NCI-H1694 (cell line): ENCODE results near the gene TNF.
"Not testable (repeated sequence)": the region's sequence is repeated elsewhere in the genome, so short reads cannot be mapped to it uniquely, and the experiment has no call there.

ENCODE experiments used
- DNase-seq: peaks from one replicate; lab custom pipeline; 2025; lab: John Stamatoyannopoulos, UW

TNF gene

DNA sequence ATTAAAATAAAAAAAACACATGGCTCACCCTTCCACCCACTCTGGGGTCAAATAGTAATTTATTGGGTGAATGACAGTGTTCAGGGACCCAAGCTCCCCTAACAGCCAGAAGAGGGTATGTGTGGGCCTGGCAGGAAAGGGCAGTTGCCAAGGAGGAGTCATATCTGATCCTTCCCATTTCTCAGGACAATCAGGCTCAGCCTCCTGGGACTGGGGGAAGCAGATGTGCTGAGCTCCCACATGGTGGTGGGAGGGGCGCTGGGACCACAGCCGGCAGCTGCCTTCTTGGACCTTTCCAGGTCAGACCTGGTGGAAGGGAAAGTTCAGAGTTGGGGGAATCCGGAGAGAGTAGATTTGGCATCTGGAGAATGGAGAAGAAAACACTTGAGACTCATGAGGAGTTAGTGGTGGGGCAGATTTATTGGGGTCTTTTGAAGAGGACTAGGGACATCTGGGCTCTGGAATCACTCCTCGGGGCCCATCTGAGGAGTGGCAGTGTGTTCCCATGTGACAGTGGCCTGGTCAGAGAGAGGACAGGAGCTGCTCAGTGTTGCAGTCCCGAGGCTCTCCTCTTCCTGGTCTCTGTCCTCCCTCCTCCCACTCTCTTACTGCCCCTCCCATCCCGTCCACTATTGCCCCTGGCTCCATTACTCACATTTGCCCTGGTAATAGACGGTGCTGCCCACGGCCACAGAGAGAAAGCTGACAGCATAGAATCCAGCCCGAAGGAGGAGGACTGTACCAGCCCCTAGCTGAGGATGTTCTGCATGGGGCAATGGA is 13.7 kb downstream of the TNF start:
- no peak for DNase-seq

DNA sequence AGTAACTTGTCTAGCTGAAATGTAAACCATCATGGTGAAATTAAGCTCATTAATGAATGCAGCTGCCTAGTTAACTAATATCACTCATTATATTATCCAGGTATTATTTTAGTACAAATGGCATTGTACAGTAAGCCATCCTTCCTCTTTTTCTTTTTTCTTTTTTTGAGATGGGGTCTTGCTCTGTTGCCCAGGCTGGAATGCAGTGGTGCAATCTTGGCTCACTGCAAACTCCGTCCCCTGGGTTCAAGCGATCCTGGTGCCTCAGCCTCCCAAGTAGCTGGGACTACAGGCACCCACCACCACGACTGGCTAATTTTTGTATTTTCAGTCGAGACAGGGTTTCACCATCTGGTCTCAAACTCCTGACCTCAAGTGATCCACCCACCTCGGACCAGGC is 15.3 kb downstream of the TNF start:
- not testable (repeated sequence) for DNase-seq

DNA sequence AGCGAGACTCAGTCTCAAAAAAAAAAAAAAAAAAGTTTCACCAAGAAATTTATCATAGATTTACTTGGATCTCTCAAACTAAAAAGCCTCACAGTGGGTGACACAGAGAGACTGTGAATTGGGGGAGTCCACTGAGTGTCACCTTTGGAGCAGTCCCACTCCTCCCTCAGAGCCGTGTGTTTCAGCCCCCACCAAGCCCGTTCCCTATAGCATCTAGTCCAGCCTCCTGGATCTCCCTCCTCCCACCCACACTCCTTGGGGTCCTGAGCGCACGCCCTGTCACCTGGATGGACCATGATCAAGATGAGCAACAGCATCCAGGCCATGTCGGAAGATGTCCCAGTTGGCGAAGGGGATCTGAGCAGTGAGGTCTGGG is 17.0 kb downstream of the TNF start:
- DNase-seq: no peak

DNA sequence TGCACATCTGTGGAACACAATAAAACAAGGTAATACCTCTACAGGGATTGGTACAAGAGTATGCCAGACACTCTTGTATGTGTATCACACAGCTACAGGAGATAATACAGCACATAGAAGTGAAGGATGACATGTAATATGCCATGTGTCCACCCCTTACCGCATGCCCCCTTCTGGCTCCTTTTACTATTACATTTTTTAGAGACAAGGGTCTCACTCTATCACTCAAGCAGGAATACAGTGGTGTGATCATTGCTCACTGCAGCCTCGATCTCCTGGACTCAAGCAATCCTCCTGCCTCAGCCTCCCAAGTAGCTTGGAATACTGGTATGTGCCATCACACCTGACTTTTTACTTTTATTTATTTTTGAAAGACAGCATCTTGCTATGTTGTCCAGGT is 21.6 kb downstream of the TNF start:
- DNase-seq: peak; percentile 49

DNA sequence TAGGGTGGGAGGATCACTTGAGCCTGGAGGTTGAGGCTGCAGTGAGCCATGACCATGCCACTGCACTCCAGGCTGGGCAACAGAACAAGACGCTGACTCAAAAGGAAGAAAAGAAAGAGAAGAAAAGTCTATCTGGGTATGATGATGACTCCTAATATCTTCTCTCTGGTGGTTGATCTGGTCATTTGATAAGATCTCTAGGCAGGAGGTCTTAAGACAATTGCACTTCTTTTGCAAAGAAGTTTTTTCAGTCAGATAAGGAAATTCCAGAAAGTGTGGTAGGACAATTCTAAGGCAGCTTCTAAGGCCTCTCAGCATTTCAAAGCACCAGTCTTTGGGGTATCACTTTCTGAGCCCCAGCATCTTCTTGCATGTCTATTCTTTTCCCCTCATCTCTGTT is 32.0 kb downstream of the TNF start:
- no peak for DNase-seq

DNA sequence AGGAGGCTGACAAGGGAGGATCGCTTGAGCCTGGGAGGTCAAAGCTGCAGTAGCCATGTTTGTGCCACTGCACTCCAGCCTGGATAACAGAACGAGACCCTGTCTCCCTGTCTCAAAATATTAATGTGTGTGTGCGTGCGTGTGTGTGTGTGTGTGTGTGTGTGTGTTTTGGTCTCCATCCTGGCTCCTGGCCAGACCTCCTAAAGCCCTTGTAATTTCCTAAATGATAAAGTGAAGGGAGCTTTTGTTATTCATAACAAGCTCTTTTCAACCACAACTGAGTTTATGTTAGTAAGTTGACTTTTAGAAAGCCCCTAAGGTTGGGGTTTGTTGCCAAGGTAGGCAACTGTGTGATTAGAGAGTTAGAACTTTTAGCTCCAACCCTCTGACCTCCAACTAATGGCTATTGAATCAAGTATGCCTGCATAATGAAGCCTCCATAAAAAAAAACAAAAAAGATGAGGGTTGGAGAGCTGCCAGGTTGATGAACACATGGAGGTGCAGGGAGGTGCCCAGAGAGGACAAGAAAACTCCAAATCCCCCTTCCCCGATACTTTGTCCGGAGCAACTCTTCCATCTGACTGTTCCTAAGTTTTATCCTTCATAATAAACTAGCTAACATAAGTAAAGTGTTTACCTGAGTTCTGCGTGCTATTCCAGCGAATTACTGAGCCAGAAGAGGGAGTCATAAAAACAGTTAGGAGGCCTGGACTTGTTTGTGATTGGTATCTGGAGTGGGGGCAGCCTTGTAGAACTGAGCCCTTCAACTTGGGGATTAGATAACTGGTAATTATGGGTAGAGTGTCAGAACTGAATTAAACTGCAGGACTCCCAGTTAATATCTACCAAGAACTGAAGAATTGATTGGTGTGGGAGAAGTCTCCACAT is 34.4 kb downstream of the TNF start:
- DNase-seq: no peak

DNA sequence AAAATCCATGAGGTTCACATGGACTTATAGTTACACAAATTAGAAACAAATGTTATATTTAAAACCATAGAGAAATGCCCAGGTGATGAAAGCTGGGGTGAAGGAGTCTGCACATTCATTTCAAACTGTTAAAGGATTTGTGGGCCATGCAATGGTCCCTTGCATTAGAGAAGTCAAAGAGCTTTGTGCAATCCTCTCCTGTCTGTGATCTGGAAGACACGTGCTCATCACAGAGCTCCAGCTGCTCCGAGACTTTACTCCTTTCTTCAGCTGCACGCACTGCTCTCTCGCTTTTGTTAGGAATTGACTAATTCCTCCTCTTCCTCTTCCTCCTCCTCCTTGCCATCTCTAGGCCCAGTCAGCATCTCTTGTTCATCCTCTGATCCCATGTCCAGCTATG is 35.6 kb downstream of the TNF start:
- DNase-seq: no peak

DNA sequence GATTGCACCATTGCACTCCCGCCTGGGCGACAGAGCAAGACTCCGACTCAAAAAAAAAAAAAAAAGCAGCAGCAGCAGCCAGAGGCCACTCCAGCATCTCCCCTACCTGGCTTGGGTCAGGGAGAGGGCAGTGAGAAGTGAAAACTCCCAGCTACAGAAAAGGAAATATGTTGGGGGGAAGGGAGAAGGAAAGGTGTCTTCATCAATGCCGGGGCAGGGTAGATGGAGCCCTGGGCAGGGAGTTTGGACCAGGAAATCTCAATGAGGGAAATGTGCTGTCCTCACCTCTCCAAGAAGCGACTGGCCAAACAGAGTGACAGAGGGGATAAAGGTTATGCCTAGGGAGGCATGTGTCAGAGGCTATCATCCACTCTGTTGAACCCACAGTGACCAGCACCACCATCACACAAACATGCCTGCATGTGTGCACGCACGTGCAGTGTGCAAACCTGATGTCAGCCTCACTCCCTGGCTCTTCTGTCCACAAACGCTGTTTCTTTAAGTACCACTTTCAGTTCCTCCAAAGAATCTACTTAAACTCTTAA is 38.8 kb downstream of the TNF start:
- no peak for DNase-seq

DNA sequence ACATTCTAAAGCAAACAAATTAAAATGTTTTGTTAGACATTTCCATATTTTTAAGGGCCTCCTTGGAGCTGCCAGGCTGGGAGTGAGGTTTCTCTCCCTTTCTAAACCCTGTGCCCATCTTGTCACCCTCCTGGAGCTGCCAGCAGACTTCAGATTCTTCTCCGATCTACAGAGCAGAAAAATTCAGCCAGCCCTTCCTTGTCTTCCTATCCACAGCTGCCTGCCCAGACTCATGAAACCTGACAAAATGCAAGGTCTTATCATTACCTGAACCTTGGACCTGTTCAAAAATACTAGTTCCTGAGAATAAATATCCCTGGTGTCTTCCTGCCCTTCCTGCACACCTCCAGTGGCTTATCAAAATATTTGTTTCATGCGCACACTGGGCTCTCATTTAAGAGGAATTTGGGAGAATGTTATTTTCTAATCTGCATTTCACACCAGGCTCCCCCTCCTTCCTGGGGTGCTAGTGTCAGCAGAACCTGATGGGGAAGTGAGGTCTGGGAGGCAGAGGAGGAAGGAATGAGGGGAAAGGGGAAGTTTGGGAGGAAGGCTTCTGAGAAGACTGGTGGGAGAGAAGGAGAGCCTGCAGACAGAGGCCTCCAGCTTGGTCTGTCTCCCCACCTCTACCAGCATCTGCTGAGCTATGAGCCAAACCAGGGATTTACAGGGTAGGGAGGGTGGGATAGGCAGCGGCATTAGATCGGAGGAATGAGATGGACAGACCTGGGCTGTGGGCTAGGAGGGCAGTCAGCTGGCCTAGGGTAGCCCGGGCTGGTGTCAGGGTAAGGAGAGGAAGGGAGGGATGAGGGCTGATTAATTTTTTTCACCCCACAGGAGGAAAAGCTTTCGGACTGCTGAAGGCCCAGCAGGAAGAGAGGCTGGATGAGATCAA is 39.6 kb downstream of the TNF start, which contains the start of gene AIF1:
Gene AIF1, plus strand, starts transcription at position 551 of the 895 bp plus-strand sequence. Its CDS starts 96 bp downstream, at position 647.
- DNase-seq: no peak

DNA sequence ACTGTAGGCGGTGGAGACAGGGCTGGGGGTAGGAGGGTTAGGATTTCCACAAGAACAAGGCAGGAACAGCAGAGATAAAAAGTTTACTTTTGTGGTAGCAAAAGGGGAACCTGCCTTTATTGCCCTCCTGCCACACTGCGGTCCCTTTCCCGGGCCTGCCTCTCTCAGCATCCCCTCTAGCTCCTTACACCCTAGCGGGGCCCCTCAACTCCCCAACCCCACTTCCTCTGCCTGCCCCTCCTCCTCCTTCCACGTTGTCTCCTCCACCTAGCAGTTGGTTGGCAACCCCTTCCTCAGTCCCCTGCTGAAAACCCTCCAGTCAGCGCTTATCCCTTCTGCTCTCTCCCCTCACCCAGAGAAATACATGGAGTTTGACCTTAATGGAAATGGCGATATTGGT is 40.4 kb downstream of the TNF start:
- no peak for DNase-seq

DNA sequence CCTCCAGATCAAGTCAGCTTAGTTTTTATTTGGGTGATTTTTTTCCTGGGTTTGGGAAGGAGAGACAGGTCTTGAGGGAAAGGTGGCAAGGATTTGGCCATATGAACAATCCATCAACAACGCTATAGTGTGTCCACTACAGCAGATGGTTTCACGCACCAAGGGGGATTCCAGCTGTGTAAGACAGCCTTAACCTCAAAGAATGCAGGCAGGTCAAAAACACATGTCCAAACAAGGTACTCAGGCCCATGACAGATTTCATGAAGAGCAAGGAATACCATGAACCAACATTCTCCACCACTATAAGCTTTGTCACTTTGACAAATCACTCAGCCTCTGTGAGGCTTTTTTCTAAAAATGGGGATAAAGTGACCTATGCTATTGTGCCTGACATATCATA is 41.6 kb downstream of the TNF start:
- no peak for DNase-seq

DNA sequence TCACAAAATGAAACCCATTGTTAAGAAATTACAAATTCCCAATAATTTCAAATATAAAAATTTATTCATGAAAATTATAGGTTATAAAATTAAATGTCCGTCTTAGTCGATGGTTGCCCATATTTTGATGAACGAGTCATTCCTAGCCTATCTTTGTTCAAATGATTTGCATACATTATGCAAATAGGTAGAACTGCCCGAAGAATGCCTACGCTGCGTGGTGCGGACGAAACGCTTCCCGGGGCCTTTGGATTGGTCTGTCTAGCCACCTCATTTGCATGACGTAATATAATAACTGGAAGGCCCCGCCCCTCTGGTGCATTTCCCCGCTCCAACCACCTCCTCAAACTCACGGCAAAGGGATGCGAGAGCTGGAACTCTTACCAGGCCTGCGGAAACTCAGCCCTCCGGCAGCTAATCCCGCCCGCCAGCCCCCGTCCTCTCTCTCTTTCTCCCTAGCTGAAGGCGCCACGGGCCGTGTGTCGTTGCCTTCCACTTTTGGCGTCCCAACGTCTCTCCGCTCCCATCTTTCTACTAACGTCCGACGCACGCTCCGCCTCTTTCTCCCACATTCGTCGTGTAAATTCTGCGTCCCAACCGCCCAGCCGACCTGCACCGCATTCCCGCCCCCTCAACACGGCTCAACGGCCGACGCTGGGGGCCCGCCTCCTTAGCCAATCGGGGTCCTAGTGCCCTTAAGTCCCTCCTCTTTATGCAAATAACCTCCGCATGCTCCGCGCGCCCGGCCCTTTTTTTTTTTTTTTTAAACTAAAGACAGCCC is 44.6 kb downstream of the TNF start:
- DNase-seq: peak; percentile 95

DNA sequence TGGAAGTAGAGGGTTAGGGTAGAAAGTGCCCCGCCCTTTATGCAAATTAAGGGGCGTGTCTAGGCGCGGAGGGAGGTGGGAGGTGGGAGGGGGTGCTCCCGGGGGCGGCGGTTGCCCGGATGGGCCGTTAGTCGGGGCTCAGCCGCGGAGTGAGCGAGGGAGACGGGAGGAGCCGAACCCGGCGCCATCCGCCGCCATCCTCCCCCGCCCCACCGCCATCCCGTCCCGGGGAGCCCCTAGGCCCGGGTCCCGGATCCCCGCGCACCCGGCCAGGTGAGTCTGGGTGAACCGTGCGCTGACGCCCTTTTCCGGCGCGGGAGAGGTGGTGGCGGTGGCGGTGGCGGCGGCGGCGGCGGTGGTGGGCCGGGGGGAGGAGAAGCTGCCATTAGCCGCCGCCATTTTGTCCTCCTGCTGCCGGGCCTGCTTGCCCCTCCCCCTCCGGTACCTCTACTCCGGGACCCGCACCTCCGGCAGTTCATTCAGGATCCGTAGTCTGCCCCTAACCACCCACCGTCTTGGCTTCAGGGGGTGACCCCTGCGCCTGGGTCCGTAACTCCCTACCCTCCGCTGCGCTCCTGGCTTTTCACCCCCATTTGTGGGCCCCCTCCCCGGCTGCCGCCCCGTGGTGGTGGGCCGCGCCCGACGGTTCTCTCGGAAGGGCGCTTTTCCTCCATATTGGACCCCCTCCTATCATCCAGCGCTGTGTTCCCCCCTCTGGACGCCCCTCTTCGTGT is 45.4 kb downstream of the TNF start, which contains the start of gene PRRC2A:
Gene PRRC2A, plus strand, starts transcription at position 130 of the 734 bp plus-strand sequence. CDS start 2,075 bp downstream, outside the sequence.
- DNase-seq: peak; percentile 28

DNA sequence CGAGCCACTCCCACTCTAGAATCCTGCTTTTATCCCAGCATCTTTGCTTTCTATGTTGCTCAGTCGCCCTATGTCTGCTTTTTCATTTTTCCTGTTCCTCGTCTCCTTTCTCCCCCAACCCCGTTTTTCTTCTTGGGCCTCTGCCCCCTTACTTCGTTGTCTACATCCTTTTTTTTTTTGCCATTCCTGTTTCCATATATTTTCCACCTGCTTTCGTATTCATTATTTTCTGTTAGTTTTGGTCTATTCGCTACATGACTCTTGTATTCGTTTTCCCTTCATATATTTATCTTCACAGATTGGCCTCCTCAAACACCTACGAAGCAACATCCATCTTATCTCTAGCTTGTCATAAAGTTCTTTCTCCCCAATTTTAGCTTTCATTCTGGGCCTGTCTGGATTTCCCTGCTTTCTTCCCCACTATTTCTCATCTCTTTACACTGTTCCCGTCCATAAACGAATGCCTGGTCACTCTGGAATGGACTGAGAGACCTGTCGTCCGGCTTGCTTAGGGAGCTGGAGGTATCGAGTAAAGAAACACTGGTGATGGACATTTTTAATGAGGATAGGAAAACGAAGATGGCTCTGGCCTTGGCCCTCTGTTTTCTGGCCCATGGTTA is 46.1 kb downstream of the TNF start:
- no peak for DNase-seq

DNA sequence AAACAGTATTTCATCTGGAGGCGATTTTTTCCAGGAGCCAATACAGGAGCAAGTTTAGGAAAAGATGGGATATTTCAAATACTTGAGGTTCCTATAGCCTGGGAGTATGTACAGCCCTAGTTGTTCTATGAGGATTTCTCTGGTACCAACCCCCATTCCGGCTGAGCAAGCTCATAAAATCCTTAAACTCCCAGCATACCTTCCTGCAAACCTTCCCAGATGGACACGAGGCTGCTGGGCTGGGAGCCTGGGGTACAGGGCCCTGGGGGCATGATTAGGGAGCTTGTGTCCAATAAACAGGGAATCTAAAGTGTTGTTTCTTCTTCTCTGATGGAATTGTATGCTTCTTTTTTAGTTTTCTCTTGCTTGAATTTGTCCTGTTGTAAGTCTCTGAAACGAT is 46.6 kb downstream of the TNF start:
- no peak for DNase-seq

DNA sequence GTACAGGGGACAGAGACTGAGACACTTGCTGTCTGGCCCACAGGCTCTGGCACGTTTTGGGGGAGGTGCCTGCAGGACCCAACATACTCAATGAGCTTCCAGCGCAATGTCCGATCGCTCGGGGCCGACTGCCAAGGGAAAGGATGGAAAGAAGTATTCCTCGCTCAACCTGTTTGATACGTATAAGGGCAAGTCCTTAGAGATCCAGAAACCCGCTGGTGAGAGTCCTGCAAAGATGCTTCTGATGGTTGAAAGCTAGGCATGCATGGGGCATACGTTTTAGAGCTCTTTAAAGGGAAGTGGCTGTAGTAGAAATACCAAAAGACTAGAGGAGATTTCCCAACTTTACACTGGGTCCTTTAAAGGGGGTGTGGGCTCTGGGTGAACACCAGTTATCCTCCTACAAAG is 47.3 kb downstream of the TNF start:
- no peak for DNase-seq

DNA sequence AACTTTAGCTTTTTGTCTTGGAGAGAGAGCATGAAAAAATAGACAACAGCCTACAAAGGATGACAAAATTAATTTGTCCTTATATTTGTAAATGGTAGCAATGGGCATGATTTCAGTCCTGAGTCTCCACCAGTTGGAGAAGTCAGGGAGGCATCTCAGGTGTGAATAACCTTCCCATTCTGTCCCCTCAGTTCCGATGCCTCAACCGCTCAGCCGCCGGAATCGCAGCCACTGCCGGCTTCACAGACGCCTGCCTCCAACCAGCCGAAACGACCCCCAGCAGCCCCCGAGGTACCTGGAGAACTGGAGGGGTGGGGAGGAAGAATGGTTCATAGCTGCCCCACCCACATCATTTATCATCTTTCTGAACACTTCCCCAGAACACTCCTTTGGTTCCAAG is 48.7 kb downstream of the TNF start:
- no peak for DNase-seq

DNA sequence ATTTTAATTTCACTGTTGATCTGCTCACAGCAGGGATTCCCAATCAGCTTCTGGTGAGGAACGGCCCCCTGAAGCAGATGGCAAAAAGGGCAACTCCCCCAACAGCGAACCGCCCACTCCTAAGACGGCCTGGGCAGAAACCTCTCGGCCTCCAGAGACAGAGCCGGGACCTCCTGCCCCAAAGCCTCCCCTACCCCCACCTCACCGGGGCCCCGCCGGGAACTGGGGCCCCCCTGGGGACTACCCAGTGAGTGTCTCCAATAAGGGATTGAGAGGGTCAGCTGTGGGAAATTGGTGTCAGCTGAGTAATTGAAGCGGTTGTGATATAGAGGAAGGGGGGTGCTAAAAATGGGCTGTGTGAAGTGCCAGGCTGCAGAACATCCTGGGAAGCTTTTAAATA is 51.6 kb downstream of the TNF start:
- DNase-seq: no peak

DNA sequence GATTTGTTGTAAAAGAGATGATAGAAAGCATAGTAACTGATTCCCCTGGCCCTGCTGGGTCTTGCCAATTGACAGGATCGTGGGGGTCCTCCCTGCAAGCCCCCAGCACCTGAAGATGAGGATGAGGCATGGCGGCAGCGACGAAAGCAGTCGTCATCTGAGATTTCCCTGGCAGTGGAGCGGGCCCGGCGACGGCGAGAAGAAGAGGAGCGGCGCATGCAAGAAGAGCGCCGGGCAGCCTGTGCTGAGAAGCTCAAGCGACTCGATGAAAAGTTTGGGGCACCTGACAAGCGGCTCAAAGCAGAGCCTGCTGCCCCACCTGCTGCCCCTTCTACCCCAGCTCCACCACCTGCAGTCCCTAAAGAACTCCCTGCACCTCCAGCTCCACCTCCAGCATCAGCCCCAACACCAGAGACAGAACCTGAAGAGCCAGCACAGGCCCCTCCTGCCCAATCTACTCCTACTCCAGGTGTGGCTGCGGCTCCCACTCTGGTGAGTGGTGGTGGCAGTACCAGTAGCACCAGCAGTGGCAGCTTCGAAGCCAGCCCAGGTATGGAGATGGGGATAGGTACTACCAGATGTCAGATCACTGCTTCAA is 52.4 kb downstream of the TNF start:
- no peak for DNase-seq
